ENCODE data around the gene IL16.

IL16 gene

DNA sequence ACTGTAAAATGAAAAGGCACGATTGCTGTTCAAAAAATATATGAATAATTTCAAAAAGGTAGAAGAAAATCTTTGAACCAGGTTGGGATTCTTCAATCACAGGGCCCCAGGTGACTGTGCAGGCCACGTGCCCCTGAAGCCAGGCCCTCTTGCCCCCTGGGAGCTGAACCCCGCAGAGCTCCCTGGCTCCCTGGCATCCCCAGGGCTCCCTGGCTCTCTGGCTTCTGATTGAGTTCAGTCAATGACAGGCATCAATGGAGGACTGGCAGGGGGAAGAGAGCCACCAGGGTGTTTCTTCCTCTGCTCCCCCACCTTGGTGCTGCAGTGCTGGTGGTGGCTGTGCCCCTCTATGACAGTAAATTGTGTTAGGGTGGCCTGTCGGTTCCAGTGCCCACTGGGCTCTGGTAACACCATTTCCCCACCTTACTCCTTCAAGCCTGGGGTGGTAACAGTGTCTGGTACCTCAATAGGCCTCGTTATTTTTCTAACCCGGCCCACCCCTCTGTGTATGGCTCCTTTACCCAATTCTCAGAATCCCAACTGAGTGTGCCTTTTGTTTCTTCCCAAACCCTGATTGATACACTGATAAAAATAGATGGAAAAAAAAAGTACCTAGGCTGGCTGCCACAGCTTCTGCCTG, 64.6 kb downstream of the IL16 start:
- no peak for DNase-seq

DNA sequence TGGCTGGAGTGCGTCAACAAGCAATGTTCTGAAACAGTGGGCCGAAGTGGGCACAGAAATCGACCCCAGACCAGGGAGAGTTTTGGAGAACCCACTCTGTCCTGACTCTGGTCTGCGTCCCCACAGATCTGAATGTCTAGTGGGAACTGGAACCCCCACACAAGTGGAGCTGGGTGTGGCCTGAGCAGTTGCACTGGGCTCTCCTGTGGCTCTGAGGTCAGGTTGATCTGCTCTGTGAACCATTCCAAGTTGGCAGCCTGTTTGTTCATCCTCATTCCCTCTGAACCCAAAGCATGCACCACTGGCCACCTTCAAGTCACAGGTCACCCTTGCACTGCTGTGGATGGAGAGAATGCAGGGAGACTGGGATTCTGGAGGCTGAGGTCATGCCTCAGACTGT, 66.8 kb downstream of the IL16 start:
- no peak for DNase-seq

DNA sequence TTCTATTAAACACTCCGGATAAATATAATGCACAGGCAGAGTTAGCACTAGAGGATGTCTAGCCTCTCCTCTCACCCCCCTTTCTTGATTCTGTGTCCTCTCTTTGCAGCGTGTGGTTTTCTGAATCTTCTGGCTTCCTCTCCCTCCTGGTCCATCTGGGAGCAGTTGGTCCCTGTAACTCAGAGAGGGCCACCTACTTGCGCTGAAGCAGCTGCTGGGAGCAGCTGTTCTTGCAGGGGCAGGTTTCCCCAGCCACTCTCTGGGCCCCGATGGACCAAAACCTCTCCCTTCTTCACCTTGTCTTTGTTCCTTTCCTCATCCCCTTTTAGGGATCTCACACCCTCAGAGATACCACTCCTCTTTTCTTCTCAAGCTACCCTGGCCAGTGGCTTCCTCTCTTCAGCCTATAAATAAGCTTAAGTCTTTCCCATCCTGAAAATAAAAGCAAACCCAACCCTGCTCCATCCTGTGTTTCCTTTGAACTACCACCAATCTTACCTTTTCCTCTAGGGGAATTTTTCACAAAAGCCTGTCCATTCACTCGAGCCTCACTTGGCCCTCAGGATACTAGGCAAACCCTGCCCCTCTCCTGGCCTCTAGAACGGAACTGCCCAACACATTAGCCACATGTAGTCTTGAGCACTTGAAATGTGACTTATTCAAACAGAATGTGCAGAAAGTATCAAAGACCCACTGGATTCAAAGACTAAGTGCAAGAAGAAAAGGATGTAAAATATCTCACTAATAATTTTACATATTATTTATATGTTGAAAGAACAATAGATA, 67.6 kb downstream of the IL16 start:
- no peak for DNase-seq

DNA sequence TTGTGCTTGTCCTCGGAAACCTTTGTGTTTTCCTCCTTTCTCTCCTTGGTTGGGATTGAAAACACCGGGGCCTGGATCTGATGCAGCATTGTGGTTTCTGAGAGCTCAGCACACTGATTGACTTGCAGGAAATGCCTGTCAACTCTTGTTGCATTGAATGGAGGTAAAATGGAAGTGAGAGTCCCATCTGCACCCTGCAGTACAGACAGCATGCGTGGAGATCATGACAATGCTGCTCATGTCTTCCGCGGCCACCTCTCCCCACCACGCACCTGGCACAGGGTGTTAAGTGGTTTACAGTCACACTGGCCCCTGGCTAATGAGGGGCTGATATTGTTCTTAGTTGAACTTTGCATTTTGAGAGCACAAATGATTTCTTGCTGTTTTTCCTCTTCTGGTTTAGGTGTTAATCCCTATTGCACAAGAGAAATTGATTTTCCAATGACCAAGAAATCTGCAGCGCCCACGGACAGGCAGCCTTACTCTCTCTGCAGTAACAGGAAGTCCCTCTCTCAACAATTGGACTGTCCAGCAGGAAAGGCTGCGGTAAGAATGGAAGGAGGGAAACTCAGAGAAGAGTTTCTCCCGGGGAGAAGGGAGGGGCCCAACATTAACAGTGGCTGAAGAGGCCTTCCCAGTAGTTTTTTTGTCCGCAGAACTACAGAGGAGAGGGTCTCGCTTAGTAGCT, 68.7 kb downstream of the IL16 start:
- no peak for DNase-seq

DNA sequence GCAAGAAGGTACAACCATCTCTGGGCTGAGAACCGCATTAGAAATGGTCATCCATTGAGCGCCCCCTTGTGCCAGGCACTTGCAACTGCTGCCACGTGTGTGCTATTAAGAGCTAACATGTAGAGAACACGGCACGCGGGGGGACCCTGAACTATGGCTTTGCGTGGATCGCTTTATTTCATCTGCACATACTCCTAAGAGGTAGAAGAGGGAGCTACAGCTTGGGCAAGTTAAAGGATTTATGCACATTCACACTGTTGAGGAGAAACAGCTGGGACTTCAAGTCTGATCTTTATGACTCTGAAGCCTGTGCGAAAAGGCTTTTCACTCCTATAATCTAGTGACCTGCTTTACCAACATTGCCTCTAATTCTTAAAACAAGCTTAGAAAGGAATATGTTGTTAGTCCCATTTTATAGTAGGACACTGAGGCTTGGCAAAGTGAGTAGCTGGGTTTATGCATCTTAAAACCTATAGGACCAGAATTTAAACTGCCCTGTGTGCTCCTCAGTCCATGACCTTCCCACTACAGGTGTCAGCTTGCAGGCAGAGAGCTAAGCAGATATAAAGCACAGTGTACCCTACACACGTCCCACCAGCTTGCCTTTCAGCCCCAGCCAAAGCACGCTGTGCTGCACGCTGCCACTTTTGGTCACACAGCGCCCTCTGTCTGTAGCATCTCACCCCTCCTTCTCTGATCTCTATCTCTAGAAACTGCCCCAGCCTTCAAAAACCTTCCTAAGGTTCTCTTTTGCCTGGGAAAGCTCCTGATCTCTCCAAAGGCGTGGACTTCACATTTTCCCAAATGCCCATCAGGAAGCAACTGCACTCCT, 69.5 kb downstream of the IL16 start:
- DNase-seq, result peak; percentile 12

DNA sequence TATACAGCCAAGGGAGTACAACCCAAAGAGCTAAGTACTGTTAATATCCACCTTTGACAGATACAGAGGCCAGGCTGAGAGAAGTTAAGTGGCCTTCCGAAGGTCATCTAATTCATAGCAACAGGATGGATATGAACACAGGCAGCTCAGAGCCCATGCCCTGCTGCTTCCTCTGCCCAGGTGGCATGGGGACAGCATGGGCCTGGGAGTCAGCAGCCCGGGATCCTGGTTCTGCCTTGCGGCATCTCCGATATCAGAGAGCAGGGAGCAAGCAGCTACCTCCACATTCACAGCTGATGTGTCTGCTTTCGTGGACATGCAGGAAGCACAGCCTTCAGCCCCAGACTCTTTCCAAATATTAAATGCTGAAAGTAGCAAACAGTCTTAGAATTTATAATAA, 71.7 kb downstream of the IL16 start:
- DNase-seq, result no peak

DNA sequence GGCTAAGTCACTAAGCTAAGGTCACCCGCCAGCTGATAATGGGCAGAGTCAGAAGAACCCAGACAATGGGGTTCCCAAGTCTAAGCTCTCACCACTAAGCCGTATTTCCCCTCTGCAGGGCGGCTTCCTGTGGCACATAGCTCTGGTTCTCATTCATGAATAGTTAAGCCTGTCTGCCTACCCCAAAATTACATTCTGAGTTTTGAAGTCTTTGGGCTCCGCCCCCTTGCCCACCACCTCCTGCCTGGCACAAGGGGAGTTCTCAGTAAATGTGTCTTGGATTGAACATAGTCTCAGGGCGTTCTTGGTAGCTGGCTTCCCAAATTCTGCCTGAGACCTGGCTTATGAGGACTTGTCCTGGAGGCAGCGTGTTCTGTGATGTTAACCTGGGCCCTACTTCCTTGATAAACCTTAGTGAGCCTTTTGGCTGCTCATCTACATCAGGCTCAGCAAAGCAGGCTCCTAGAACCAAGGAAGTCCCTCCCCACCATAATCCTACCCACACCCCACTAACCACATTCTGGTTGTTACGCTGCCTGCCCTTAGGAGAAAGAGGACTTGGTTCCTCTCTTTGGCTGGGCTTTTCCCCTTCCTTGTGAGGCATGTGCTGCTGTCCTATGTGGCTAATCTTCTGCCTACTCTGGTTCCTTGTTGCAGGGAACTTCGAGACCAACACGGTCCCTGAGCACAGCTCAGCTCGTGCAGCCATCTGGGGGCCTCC, 72.4 kb downstream of the IL16 start:
- no peak for DNase-seq

DNA sequence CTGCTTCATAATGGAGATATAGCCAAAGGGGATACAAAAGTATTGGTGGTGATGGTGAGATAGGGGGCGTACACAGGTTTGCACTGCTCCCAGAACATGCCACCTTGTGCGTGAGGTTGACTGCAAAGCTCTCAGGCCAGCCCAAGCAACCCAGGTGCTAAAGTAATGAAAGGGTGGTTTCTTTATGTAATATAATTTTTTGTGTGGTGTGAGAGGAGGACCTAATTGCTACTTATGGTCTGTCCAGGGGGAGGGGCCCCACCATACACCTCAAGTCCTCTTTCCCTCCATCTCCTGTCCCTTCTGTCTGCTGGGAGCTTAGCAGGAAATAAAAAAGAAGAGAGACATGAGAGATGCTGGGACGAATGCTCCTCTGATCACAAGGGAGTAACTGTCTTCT, 73.5 kb downstream of the IL16 start:
- no peak for DNase-seq

DNA sequence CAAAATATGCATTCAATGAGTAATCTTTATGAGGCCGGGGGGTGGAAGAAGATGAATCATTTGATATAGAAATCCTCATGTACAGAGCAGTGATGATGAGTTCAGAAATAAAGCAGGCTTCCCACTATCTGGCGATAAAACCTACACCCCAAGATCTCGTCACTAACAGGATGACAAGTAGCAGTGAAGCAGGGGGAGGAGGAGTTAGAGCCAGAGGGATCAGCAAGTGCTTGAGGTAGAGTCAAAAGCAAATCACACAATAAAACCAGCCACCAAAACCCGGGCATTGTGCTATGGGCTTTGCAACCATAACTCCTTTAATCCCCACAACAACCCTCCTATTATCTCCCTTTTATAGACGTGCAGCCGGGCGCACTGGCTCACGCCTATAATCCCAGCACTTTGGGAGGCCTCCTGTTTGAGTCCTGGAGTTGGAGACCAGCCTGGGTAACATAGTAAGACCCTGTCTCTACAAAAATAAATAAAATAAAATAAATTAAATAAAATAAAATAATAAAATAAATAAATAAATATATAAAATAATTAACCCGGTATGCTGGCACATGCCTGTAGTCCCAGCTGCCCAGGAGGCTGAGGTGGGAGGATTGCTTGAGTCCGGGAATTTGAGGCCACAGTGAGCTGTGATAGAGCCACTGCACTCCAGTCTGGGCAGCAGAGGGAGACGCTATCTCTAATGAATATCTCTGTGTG, 74.3 kb downstream of the IL16 start:
- no peak for DNase-seq

DNA sequence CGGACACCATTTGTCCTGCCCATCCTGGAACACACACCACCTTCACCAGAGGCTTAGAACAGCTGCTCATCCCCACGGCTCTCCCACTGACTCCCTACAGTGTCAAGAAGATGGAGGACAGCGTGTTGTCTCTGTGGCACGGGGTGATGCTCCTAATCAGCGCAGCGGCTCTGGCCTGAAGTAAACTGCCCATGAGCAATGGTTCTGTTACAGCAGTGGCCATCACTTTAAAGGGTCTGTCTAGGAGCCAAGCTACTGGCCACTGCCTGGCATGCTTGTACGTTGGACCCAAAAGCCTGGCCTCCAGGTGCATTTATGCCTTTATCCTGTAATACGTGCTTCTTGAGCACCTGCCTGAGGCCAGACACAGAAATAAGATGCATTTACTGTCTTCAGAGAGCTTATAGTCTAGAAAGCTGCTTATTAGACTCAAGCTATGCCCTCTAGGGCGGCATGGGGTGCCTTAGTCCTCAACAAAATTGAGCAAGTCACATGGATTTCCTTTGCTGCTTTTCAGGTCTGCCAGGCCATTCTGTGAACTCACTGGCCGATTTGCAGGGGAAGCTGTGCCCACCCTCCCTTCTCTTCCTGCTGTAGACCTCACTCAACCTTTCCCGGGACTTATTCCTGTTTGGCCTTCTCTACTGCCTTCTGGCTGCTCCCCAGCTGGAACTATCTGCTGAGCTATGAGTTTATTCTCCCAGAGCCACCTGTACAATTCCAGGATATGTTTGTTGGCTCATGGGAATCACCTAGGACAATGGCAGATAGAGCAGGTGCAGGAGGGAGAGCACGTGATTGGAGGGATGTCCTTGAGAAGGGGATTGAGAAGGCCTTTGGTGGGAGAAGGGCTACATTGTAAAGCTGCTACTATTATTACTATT, 75.3 kb downstream of the IL16 start:
- DNase-seq, result no peak

DNA sequence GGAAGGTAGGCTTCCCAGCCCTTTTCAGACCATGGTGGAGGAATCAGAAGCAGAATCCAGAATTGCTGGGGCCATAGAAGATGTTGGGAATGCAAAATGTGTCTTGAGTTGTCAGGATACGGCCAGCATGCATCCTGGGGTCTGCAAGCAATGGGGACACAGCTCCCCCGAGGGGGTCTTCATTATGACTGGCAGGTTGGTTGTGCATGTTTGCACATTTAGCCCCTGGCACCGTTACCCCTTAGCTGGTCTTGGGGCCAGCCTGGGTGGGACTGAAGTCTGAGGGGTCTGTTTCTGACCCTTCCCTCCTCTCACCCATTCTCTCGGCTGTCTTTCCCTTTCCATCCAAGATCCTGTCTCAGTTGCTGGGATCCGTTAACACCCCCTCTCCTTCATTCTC, 76.5 kb downstream of the IL16 start:
- DNase-seq, result no peak

DNA sequence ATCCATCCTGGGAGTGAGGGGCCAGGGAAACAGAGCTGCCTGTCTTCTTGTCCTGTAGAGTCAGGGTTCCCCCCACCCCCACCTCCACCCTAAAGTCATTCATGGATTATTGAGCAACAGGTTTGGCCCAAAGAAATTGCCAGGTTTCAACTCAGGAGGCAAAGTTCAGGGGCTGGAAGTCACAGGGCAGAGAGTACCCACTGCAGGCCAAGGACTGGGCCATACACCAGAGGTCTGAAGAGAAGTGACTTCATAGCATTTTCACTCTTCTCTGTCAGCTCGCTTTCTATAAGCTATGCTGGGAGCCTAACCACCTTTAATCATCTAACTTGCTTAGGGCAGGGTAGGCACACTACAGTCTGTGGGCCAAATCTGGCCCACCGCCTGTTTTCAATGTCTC, 77.2 kb downstream of the IL16 start:
- DNase-seq, result no peak

DNA sequence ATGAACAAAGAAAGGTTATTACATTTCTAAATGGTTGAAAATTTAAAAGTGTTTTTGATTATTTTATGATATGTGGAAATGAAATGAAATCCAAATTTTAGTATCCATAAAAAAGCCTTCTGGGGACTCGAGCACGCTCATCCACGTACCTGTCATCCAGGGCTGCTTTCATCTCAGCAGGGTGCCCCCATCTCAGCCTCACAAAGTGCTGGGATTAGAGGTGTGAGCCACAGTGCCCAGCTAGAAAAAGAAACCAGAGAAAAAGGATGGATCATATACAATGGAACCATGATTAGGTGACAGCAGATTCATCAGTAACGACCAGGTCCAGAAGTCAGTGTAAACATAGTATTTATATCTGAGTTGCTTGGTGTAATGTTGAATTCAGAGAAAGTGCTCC, 77.6 kb downstream of the IL16 start:
- no peak for DNase-seq

DNA sequence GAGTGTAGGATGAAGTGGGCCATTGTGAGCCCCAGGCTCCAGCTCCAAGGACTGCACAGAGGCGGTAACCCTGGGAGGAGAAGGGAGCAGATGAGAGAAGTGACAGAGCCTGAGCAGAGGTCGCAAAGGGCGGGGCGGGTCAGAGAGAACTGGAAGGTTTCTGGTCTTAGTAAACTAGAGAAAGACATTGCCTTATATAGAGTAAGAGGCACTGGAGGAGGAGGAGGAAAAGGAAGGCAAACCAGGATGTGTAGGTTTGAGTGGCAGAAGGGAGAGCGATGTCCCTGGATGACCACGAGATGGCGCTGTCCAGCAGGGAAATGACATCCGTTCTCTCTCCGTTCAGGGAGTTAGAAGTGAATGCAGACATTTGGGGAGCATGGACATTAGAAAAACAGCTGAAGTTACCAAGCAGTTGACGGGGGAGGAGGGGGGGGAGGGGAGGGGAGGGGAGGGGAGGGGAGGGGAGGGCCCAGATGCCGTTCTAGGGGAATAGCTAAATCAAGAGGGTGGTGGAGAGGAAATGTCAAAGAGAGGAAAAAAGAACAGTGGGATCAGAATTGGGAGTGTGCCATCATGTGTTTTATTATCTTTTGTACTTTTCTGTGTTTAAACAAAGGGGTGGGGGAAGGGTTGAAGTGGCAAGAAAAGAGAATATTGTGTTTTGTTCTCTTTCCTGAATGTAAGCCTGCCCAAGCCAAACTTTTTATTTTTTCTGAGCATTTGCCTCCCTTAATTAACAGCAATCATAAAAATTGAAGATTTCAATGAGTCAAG, 78.4 kb downstream of the IL16 start:
- DNase-seq, result no peak

DNA sequence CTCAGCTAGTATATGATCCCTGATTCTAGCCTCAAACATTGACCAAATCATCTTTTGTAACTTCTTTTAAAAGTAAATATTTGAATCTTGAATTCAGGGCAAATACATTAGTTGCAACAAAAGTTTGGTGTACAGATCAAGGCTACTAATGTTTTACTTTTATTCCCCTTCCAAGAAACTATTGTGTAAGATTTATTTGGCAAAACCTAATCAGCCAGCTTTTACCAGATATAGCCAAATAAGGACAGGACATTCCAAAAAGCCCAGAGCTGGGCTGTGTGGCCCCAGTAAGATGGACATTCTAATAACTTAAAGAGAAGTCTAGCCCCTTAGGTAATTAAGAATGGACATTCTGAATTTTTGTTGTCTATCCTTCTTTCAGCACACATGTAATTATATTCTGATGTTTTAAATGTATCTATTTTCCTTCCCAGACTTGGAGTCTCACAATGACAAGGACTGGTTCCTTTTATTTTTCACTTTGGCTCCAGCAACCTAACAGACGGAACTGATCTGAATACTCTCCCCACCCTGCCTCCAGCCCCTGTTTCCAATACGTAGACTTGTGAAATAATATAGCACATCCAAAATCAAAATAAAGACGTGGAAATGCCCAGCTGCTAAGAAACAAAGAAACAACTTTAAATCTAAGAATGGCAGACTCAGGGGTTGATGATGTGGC, 79.2 kb downstream of the IL16 start:
- DNase-seq, result no peak

DNA sequence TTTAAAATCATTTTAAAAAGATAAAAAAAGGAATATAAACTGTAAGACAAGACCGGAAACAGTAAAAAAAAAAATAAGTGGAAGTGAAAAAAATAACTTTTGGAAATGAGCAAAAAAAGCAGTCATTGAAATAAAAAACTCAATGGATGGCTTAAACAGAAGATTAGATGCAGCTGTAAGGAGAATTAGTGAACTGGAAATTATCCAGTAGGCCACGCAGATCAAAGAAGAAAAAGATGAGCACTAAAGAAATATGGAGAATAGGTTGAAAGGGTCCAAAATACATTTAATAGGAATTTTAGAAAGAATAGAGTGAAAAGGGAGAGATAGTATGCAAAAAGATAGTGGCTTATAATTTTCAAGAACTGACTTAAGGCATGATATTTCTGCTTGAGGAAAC, 80.3 kb downstream of the IL16 start:
- DNase-seq, result no peak

DNA sequence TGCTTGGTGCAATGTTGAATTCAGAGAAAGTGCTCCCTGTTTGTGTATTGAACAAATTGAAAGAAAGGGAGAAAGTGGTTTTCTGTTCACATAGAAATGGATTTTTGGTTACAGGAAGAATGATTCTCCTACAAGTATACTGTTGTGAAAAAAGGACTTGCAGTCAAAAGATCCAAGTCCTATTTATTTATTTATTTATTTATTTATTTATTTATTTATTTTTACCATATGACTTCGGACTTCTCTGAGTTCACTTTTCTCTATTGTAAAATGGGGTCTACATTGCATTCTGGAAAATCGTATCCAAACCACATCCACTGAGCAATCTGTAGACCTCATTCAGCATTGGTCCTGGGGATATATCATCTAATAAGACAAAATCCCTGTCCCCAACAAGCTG, 81.2 kb downstream of the IL16 start:
- DNase-seq, result no peak

DNA sequence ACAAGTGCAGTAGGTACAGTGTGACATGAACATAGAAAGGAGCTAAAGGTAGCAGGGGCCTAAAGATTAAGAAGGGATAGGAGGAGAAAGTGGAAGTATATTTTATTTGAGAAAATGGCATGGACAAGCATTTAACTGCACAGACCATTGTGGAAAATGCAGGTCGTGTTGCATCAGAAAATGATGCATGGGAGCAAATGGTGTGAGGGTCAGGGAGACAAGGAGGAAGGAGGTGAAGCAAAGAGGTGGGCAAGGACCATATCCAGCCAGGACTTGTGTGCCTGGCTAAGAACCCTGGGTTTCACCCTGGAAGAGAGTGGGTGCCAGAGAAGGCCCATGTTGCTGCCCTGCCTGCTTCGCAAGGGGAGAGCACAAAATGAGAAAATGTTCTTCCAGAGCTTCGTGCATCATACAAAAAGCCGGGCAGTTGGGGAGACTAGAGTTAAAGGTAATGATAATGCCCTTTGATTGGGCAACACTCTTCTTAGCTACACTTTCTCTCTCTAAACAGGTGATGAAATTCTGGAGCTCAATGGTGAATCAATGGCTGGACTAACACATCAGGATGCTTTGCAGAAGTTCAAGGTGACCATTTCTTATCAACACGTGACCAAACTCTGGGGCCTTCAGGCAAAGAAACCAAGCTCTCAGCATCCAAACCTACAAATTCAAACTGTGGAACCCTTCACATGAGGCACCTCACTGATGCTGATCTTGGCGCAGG, 81.8 kb downstream of the IL16 start:
- no peak for DNase-seq

All from SIG-M5 (cell line).